ENCODE data around the gene AUNIP.

Gene AUNIP

DNA sequence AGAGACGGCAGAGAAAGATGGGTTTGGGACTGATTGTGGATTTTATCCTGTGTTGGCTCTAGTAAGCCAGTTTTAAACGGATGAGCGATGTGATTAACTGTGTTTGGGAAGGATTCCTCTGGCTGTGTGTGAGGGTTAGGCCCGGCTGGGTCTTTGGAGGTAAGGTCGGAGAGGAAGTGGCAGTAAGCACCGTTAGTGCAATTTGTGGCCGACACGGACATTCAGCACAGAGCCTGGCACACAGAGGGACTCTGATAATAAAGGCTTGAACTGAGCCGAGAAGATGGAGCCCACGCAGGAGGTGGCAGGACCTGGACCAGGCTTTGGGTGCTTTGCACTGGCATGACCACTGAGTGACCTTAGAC, 38.2 kb downstream of the AUNIP start:
- DNase-seq: no peak

DNA sequence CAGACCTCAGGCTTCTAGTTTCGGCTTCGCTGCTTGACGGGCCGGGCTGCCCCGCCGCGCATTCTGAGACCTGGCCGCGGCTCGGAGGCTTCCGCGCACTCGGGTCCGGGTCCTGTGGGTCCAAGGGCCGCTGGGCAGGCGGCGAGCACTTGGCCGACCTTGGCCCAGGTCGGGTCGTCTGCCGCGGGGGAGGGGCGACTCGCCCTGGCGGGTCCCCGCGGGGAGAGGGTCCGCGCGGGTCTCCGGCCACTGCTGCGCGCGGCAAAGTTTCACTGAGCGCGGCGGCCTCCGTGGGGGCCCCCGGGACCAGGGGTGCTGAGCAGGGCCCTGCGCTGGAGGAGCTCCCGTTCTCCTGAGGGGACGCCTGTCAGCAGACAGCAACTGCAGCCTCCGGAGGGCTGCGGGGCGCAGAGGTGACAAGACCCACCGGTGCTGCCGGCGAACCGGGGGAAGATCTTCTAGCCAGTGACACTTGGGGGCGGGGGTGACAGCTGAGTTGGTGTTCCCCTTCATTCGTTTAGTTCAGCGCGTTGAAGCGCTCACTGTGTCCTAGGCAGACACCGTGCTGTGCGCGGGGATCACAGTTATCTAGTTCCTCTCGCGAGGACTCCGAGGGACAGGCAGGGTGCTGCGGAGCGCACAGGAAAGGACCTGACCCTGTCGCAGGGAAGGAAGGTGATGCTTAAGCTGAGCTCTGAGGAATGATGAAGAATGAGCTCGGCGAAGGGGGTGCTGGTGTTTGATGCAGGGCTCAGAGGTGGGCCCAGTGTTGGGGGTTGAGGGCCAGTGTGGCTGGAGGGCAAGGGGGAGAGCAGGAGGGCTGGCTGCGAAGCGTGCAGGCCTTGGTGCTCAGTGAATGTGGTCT, 38.8 kb downstream of the AUNIP start:
- no peak for DNase-seq

DNA sequence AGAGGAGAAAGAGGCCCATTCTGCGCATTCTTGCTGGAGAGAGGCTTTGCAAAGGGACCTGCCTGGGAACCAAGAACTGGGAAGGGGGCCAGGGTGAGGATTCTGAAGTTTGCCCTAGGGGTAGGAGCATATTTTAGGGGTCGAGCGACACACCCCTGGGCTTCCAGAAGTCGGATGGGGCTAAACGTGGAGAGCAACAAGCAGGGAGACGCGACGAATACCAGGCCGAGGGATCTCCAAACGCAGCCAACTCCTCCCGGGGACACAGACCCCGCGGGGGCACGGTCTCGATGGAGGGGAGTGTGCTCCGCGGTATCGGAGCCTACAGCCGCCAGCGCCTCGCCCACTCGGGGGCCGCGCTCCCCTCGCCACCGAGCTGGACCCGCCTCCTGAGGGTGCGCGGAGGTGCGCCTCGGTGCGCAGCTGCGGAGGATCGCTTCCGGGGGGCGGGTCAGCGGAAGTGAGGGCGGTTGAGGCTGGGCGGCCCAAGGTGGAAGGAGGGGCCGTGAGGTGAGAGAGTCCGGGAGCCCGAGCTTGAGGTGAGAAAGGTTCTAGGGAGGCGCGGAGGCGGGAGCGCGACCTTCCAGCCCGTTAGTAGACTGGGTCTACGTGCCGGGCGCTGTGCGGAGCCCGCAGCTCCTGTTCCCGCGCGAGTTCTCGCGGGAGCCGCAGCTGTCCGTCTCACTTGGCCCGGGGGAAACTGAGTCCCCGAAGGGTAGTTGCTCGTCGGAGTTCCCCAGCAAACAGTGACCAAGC, 39.6 kb downstream of the AUNIP start, which contains the start of gene MTFR1L:
Gene MTFR1L, plus strand, starts transcription at position 464 of the 756 bp plus-strand sequence. CDS start 3,151 bp downstream, outside the sequence.
- DNase-seq: peak; percentile 80

DNA sequence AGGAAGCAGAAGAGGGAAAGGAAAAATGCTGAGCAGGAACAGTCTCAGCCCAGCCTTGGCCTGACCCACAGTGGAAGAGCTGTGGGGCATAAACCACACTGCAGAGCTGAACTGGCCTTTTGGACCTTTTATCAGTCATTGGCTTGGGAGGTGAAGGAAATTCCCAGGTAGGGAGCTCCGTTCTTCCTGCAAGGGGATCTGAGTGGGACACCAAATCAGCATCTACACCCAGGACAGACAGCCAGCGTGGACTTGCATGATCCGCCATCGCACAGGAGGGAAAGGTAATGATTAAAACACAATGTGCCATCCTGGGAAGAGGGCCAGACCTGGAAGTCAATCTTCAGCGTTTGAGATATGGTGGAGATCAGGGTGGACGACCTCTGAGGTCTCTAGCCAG, 40.7 kb downstream of the AUNIP start:
- DNase-seq: no peak

DNA sequence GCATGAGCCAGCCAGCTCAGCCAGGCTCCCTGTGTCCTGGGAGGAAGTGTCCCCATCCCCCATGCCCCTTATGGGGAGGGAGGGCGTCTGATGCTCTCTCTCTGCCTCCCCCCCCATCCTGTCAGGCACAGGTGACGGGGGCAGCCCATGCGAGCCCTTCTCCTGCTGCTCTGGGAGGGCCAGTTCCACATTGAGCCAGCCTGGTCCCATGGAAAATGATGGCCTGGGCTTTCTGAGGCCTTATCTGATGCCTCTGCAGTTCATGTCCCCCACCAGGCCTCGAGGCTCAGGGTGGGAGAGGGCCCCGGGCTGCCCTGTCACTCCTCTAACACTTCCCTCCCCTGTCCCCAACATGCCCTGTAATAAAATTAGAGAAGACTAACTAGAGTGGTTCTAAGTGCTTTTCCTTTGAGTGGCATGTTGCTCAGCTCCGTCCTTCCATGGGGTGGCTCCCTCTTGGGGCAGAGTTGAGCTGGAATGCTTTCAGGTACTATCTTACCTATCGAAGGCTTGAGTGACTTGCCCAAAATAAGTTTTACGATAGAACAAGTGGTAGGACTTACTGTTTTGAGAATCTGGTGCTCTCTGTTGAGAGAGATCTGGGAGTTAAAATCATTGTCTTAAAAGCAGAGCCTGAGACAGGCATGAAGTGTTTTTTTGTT, 41.3 kb downstream of the AUNIP start:
- no peak for DNase-seq

DNA sequence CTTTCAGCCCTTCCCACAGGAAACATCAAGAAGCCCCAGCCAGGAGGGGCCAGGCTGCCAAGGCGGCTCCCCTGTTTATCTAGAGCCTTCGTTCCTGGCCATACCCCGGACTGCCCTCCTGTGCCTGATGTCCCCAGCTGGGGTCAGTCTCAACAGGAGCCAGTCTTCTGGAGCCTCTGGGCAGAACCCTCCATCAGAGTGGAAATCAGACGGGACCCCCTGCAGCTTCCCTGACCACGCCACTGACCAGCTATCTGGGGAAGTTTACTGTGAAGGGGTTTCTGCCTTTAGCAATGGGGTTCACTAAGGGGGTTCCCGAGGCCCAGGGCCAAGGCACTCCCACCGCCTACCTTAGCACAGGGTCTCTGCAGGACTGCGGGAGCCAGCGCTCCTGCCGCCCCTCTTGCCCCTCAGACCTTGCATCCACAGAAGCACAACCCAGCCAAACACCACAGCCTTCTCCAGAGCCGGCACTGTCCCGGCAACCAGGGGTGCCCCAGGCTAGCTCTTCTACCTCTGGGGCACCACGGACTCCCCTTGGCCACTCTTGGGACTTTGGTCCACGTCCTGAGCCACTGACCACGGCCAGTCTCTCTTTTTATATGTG, 43.0 kb downstream of the AUNIP start:
- no peak for DNase-seq

DNA sequence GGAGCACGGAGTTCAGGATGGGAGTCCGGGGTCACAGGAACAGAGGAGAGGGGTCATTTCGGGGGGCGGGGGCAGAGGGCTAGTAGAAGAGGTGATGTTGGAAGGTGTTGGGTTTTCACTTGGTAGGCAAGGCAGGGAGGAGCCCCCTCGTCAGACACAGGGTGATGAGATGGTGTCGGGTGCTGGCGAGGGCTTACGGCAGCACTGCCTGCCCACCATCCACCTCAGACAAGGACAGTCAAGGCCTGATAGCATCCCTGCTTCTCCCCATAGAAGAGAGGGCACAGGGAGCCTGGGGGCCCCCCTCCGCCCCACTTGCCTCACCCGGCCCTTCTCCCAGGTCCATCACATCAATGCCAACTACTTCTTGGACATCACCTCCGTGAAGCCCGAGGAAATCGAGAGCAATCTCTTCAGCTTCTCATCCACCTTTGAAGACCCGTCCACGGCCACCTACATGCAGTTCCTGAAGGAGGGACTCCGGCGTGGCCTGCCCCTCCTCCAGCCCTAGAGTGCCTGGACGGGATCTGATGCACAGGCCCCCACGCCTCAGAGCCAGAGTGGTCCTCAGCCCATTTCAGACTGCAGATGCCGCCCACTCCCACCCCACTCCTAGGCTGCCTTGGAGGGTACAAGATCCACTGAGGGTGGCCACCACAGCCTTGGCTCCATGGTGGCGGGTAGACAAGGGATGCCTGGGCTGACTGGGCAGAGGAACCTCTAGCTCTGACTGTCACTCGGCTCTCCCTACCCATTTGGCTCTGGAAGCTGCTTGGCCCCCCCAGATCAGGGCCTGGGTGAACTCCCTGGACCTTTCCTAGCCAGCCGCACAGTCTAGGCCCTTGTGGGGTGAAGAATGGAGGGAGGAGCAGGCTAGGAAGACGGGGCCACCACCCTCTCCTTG, 43.8 kb downstream of the AUNIP start:
- DNase-seq: no peak

DNA sequence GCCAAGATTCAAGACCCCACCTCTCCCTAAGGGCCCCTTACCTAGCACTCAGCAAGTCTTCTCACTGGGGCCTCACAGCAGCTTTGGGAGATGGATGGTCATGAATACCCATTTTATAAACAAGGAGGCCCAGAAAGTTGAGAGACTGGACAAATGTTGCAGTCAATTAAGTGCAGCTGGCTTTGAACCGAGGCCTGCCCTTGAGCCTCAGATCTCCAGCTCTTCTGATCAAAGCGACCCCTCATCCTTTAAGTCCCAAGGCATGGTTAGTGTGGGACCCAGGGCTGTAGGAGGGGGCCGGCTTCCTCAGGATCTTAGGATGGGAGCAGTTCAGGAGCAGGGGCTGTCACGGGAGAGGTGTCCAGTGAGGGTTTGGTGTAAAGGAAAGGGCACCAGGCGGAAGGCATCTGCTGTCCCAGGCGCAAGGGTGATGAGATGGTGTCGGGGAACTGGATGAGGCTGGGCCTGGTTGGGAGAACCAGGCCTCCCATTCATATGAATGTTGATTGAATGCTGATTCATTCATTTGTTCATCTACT, 44.6 kb downstream of the AUNIP start:
- DNase-seq: no peak

DNA sequence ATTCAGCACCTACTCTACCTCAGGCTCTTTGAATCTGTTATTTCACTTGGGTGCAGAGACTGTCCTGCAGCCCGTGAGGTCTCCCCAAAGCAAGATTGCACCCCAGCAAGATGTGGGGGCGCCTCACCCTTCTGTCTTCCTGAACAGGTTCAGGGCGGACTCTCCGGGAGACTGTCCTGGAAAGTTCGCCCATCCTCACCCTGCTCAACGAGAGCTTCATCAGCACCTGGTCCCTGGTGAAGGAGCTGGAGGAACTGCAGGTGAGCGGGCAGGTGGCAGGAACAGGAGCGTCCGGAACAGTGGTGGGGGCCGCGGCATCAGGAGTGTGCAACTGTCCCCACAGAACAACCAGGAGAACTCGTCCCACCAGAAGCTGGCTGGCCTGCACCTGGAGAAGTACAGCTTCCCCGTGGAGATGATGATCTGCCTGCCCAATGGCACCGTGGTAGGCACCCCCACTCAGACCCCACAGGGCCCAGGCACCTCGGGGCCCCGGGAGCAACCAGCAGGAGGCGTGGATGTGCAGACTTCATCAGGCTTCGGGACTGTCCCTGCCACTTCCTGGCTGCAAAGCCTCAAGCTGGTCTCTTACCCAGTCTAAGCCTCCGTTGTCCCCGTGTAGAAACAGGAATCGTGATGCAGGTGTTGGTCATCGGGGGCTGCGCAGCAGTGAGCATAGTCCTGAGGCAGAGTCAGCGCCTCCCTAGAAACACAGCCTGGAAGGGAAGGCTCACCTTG, 45.4 kb downstream of the AUNIP start:
- DNase-seq: no peak

DNA sequence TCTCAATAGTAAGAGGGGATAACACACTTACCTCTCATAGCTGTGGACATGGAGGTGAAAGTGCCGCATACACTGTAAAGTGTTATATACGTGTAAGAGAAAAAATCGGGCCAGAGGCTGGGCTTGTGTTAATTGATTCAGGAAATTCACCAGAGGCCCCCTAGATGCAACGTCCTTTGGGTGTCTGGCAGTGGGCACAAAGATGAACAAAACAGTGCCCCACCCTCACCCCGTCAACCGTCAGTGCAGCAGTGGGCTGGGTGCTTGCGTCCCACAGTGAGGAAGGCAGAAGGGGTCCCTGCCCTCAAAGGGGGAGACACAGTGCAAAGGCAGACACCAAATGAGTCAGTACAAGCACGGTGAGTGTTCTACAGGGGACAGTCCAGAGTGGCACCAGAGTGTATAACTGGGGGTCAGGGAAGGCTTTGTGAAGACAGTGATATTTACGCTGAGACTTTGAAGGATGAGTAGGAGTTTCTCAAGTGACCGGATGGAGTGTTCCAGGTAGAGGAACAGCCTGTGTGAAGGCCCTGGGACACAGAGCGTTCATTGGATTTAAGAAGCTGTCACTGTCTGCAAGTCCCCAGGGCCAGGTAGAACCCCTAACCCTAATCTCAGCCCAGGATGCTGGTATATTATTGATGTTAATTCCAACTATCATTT, 46.1 kb downstream of the AUNIP start:
- DNase-seq: no peak

DNA sequence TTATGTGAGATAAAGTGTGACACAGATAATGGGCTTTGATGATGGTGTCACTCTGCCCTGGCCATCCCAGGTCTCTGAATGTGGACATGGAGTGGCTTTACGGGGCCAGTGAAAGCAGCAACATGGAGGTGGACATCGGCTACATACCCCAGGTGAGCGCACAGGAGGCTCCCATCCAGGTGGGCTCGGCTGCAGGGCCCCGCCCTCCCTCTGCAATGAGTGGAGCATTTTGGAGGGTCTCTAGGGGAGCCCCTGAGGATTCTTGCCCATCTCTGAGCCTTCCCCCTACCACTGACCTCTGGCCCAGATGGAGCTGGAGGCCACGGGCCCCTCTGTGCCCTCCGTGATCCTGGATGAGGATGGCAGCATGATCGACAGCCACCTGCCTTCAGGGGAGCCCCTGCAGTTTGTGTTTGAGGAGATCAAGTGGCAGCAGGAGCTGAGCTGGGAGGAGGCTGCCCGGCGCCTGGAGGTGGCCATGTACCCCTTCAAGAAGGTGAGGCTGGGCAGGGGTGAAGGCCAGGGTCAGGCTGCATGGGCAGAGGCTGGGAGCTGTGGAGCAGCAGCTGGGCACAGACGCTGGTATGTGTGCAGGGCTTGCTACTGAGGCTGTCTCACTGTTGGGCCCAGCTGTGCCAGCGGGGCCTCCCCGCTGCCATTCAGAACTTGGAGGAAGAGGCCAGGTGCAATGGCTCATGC, 47.7 kb downstream of the AUNIP start:
- no peak for DNase-seq

DNA sequence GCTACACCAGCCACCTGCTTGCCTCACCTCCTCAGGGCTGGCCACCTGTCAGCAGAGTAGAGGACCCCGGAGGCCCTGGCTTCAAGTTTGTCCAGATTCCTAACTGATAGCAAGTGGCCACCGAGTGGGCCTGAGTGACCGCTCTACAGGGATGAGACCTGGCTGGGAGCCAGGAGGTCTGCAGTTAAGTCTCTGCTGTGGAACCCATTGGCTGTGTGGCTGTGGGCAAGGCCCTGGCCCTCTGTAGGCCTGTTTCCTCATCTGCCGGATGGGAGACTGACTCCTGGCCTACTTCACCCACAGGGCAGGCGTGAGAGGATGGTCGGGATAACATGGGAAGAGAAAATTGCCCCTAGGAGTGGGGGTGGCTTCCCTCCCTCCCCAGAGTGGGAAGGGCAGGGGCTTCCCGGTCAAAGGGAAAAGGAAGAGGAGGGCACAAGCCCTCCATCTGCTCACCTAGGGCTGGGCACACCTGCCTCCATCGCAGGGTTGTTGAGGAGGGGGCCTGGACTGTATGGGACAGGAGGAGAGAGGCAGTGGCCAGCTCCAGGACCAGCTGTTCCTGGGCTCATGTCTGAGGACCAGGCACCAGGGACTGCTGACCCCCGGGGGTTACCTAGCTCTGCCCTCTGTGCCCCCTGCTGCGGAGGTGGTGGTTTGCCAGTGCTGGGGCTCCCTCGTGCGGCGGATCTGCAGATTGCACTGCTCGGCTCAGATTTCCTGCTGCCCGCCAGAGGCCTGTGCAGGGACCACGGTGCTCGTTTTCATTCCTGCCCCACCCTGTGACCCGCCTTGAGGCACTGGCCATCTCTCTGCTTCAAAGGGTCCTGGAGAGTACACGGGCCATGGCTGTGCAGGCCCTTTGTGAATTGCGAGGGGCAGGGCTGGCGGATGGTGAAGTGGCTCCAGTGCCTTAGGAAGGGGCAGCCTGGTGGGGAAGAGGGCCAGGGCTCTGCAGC, 48.6 kb downstream of the AUNIP start:
- DNase-seq: peak; percentile 42

DNA sequence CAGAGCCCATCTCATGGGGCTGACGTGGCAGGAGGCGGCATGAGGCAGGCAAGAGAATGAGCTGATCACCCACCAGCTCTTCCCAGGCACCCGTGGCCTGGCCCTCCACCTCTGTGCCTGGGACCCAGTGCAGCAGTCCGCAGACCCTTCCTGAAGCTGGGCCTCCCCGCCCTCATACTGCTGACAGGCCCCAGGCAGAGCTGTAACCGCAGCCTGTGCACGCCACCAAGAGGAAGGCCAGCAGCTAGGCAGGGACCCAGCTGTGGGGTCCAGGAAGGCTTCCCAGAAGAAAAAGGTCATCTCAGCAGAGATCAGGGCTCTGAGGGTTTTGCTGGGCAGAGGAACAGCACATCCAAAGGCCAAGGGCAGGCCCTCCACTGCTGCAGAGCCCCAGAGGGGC, 49.3 kb downstream of the AUNIP start:
- DNase-seq: no peak

DNA sequence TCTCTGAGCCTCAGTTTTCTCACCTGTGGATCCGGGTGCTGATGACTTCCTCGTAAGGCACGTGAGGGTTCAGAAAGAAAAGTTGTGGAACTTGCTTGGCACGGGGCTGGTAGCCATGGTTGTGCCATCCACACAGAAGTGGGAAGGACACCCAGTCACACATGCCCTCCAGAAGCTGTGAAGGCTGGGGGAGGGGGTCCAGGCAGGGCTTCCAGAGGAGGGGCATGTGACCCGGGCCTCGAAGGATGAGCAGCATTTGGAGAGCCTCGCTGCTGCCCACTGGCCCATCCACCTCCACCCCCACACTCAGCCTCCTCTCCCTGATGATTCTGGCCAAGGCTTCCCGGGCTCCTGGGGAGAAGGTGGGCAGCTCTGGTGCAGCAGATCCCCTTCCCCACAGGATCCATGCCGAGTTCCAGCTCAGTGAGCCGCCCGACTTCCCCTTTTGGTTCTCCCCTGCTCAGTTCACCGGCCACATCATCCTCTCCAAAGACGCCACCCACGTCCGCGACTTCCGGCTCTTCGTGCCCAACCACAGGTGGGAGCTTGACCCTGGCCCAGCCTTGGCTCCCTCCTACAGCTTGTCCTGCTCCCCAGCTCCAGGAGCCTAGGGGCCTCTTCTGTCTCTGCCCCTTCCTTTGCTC, 49.9 kb downstream of the AUNIP start:
- DNase-seq: no peak

DNA sequence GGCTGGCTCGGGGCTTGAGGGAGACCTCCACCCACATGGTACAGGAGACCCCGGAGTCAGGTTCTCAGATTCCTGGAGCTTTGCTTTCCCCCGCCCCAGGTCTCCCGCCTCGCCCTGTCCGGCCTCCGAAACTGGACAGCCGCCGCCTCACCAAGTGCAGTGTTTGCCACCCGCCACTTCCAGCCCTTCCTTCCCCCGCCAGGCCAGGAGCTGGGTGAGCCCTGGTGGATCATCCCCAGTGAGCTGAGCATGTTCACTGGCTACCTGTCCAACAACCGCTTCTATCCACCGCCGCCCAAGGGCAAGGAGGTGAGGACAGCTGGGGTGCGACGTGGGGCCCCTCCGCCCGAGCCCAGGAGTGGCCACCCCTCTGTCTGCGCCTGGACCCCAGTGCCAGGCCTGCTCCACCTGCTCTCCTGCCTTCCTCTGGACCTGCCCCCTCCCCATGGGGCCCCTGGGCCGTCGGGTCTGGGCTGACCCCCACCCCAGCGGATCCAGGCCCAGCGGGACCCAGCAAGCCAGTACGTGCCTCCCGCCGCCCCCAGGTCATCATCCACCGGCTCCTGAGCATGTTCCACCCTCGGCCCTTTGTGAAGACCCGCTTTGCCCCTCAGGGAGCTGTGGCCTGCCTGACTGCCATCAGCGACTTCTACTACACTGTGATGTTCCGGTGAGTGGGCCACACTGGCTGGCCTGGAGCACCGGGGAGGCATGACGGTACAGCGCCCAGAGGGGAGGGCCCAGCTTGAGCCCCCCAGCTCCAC, 50.6 kb downstream of the AUNIP start:
- DNase-seq: no peak

DNA sequence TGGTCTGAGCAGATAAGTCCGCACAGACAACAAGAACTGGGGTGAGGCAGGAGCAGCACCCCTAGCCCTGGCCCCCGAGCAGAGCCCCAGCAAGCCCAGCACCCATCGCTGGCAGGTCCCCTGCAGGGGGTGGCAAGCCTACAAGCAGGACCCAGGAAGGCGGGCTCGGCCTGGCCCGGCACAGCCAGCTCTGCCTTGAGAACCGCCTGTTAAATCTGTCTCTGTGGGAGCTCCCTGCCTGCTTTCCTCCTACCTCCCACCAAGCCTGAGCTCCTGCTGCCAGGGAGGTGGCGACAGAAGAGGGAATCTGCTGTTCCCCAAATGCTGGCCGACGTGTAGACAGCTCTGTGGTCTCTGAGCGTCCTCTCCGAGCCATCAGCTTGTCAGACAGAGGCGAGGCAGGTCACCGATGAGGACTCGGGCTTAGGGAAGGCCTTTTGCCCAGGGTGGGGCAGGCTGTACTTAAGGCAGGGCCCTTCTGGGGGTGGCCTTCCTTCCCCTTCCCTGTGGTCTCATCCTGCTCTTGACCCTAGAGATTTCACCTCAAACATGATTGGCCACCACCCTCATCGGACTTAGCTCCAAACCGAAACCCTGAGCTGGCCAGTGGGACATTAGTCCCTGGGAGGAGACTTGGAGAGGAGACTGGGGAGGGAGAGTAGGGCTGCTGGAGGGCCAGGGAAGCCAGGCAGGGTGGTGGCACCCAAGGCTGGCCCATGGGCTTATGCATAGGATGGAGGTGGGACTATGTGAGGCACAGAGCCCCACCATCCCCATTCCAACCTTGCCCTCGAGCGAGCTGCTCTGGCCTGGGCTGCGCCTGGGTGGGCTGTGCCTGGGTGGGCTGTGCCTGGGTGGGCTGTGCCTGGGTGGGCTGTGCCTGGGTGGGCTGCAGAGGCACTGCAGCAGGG, 51.5 kb downstream of the AUNIP start:
- DNase-seq: no peak

Measured in kidney glomerular epithelial cell (primary cell).